HepG2 (cell line): ENCODE measurements around the gene DNAJA2. TPM values are rescaled to one million over a fixed set of nuclear protein-coding genes. Genes with fewer than 3 reads are reported as not detected.

Source experiments
- ATF1 ChIP-seq: IDR thresholded peaks from 2 replicates; pipeline ENCODE4 v1.6.1; 2016; ENCODE audit warnings: mild to moderate bottlenecking, control low read depth
- BRD4 ChIP-seq: sonication (generic); formaldehyde crosslinking; IDR thresholded peaks from 2 replicates; pipeline ENCODE4 v1.4.0; 2020; ENCODE audit warnings: missing genetic modification reagents
- CENPX ChIP-seq: sonication (generic); formaldehyde crosslinking; IDR thresholded peaks from 2 replicates; pipeline ENCODE4 v1.9.0; 2021; ENCODE audit warnings: mild to moderate bottlenecking, missing genetic modification reagents, moderate library complexity
- CHD2 ChIP-seq: IDR thresholded peaks from 2 replicates; pipeline ENCODE4 v1.6.1; 2011; ENCODE audit warnings: low read depth, low read length, improper control_type of control experiment
- CHD4 ChIP-seq: fragments of 200-600 bp; sonication (generic); IDR thresholded peaks from 2 replicates; pipeline ENCODE4 v1.7.0; 2017; ENCODE audit warnings: mild to moderate bottlenecking, low read length, borderline replicate concordance
- ELF3 ChIP-seq: IDR thresholded peaks from 2 replicates; pipeline ENCODE4 v1.6.1; 2016; ENCODE audit warnings: missing genetic modification reagents, missing compliant biosample characterization
- JDP2 ChIP-seq: sonication (generic); formaldehyde crosslinking; IDR thresholded peaks from 2 replicates; pipeline ENCODE4 v1.8.1; 2022; ENCODE audit warnings: missing genetic modification reagents, borderline replicate concordance
- MBNL3 ChIP-seq: fragments of 250-450 bp; sonication (Bioruptor Pico); conservative IDR thresholded peaks from 2 replicates; pipeline ENCODE4 v1.8.0; 2022; ENCODE audit warnings: mild to moderate bottlenecking, inconsistent platforms
- PITX1 ChIP-seq: sonication (generic); formaldehyde crosslinking; IDR thresholded peaks from 2 replicates; pipeline ENCODE4 v1.5.1; 2020; ENCODE audit warnings: mild to moderate bottlenecking, missing genetic modification reagents
- POGK ChIP-seq: sonication (generic); formaldehyde crosslinking; conservative IDR thresholded peaks from 2 replicates; pipeline ENCODE4 v1.8.0; 2022; ENCODE audit warnings: mild to moderate bottlenecking, moderate library complexity, missing genetic modification reagents
- REST ChIP-seq, 2 experiments: IDR thresholded peaks; 2 replicates each; pipeline ENCODE4 v1.6.1; 2011 to 2012; ENCODE audit warnings: low read length in 2 of 2, borderline replicate concordance in 1 of 2, low read depth in 1 of 2, mild to moderate bottlenecking in 1 of 2, moderate library complexity in 1 of 2
- RFXAP ChIP-seq: sonication (generic); formaldehyde crosslinking; IDR thresholded peaks from 2 replicates; pipeline ENCODE4 v1.4.0; 2020; ENCODE audit warnings: missing genetic modification reagents, borderline replicate concordance
- SIX1 ChIP-seq: sonication (generic); formaldehyde crosslinking; IDR thresholded peaks from 2 replicates; pipeline ENCODE4 v1.4.0; 2020; ENCODE audit warnings: missing genetic modification reagents, borderline replicate concordance
- SP5 ChIP-seq: IDR thresholded peaks from 2 replicates; pipeline ENCODE4 v1.6.1; 2016; ENCODE audit warnings: low read depth, borderline replicate concordance
- TFAP4 ChIP-seq: sonication (generic); IDR thresholded peaks from 2 replicates; pipeline ENCODE4 v1.6.1; 2016; ENCODE audit warnings: low read depth, borderline replicate concordance
- ZC3H4 ChIP-seq: sonication (generic); formaldehyde crosslinking; IDR thresholded peaks from 2 replicates; pipeline ENCODE4 v1.4.0; 2020; ENCODE audit warnings: missing genetic modification reagents, borderline replicate concordance
- ZFAT ChIP-seq: sonication (generic); formaldehyde crosslinking; conservative IDR thresholded peaks from 2 replicates; pipeline ENCODE4 v1.8.1; 2023; ENCODE audit warnings: missing genetic modification reagents, inconsistent platforms
- ZNF10 ChIP-seq: sonication (generic); formaldehyde crosslinking; IDR thresholded peaks from 2 replicates; pipeline ENCODE4 v1.4.0; 2020; ENCODE audit warnings: mild to moderate bottlenecking, low read depth, missing genetic modification reagents, borderline replicate concordance
- ZNF121 ChIP-seq: sonication (generic); formaldehyde crosslinking; IDR thresholded peaks from 2 replicates; pipeline ENCODE4 v1.5.0; 2020; ENCODE audit warnings: mild to moderate bottlenecking, missing genetic modification reagents
- ZNF205 ChIP-seq: IDR thresholded peaks from 2 replicates; pipeline ENCODE4 v1.6.1; 2018; ENCODE audit warnings: missing biosample characterization, missing genetic modification reagents
- ZNF30 ChIP-seq: sonication (generic); formaldehyde crosslinking; IDR thresholded peaks from 2 replicates; pipeline ENCODE4 v1.5.0; 2020; ENCODE audit warnings: mild to moderate bottlenecking, missing genetic modification reagents
- ZNF335 ChIP-seq: sonication (generic); formaldehyde crosslinking; IDR thresholded peaks from 2 replicates; pipeline ENCODE4 v1.4.0; 2020; ENCODE audit warnings: missing genetic modification reagents
- ZNF607 ChIP-seq: sonication (generic); formaldehyde crosslinking; IDR thresholded peaks from 2 replicates; pipeline ENCODE4 v1.5.1; 2020; ENCODE audit warnings: missing genetic modification reagents, mild to moderate bottlenecking, borderline replicate concordance
- ZNF619 ChIP-seq: sonication (generic); formaldehyde crosslinking; IDR thresholded peaks from 2 replicates; pipeline ENCODE4 v1.4.0; 2020; ENCODE audit warnings: mild to moderate bottlenecking, missing genetic modification reagents
- ZSCAN12 ChIP-seq: sonication (generic); formaldehyde crosslinking; IDR thresholded peaks from 2 replicates; pipeline ENCODE4 v1.9.0; 2021; ENCODE audit warnings: mild to moderate bottlenecking, missing genetic modification reagents
- polyA plus RNA-seq, 8 experiments: library from polyadenylated mRNA; depleted of rRNA in 3 of 8; stranded (reverse) in 7 of 8; unstranded in 1 of 8; fragments of >200 nt; fragmentation: Illumina TruSeq in 4 of 8; extraction: Trizol in 4 of 8; gene quantifications; 2 replicates each; pipeline versions ENCODE4 v1.2.1 to v1.2.3, GENCODE V29; 2011 to 2016; ENCODE audit warnings: low read depth in 4 of 8, missing spikeins in 1 of 8, mixed read lengths in 1 of 8; ENCODE audit not compliant: insufficient read depth in 1 of 8
- total RNA-seq, 5 experiments: library from RNA; depleted of rRNA; stranded (reverse); fragments of >200 nt; fragmentation: Illumina TruSeq; extraction: Trizol; gene quantifications; 2 replicates each; pipeline ENCODE4 v1.2.3, GENCODE V29; 2016; ENCODE audit warnings: low read depth in 1 of 5

Gene DNAJA2
- total and polyA plus RNA-seq, 2 of the 13 experiments (the other 11 are each of a cell fraction or from before 2014, with no cell fraction given) = 25.4 to 176 TPM

- TF ChIP-seq SIX1 (CRISPR knock-in tag) = peak; percentile 46
- peak; percentile 82; the same call in 1 of the 2 replicates for TF ChIP-seq ZNF607 (CRISPR knock-in tag)
- TF ChIP-seq SP5 (CRISPR knock-in tag) = peak; percentile 88
- peak; percentile 92 for TF ChIP-seq ZSCAN12 (CRISPR knock-in tag)
- TF ChIP-seq CHD4 = no peak
- TF ChIP-seq ATF1 (CRISPR knock-in tag) = peak; percentile 78
- peak; percentile 79; the same call in 1 of the 2 replicates for TF ChIP-seq ZNF619 (CRISPR knock-in tag)
- TF ChIP-seq ZNF205 (CRISPR knock-in tag) = 0 out of 2 replicates have a peak, but pooled peaks have one; percentile 56
- TF ChIP-seq ZC3H4 (CRISPR knock-in tag) = peak; percentile 76; the same call in 1 of the 2 replicates
- peak; percentile 57; the same call in 1 of the 2 replicates for TF ChIP-seq ZNF30 (CRISPR knock-in tag)
- TF ChIP-seq CENPX (CRISPR knock-in tag) = no peak
- peak; percentile 82; the same call in 1 of the 2 replicates for TF ChIP-seq JDP2 (CRISPR knock-in tag)
- TF ChIP-seq ELF3 (CRISPR knock-in tag) = peak; percentile 76
- TF ChIP-seq BRD4 (CRISPR knock-in tag) = peak; percentile 93; the same call in 1 of the 2 replicates
- TF ChIP-seq CHD2 = peak; percentile 63
- peak; percentile 95 for TF ChIP-seq POGK (CRISPR knock-in tag)
- TF ChIP-seq ZNF10 (CRISPR knock-in tag) = no peak
- peak; percentile 53; the same call in 1 of the 2 replicates for TF ChIP-seq ZNF335 (CRISPR knock-in tag)
- peak; percentile 95 for TF ChIP-seq ZFAT (CRISPR knock-in tag)
- no peak for TF ChIP-seq ZNF121
- TF ChIP-seq TFAP4 = peak; percentile 50; the same call in 1 of the 2 replicates
- TF ChIP-seq PITX1 (CRISPR knock-in tag) = no peak; the same call in none of the 2 replicates
- peak; percentile 88 for TF ChIP-seq RFXAP (CRISPR knock-in tag)
- TF ChIP-seq REST (IDR thresholded peaks at IDR 0.05; ENCODE audit: borderline replicate concordance in 1 of 2, low read depth in 1 of 2, low read length in 2 of 2) = peak in 1 of 2 experiments; percentile 61; a peak in 2 of 4 replicates
- TF ChIP-seq MBNL3 (CRISPR knock-in tag) = no peak
Observed at GRCh38 chr16:46973207-46973995, at the start of gene DNAJA2 (continued).
